GM18508 (cell line): ENCODE data around the gene MTHFD1L.
"Not testable (repeated sequence)": the region's sequence is repeated elsewhere in the genome, so short reads cannot be mapped to it uniquely, and the experiment has no call there.

Experiments used
- ATAC-seq: cut with Tn5 transposase; IDR thresholded peaks from one replicate; pipeline ENCODE4 v1.9.1; 2021; ENCODE audit warnings: moderate number of reproducible peaks; ENCODE audit not compliant: insufficient read depth, unreplicated experiment

Gene MTHFD1L

DNA sequence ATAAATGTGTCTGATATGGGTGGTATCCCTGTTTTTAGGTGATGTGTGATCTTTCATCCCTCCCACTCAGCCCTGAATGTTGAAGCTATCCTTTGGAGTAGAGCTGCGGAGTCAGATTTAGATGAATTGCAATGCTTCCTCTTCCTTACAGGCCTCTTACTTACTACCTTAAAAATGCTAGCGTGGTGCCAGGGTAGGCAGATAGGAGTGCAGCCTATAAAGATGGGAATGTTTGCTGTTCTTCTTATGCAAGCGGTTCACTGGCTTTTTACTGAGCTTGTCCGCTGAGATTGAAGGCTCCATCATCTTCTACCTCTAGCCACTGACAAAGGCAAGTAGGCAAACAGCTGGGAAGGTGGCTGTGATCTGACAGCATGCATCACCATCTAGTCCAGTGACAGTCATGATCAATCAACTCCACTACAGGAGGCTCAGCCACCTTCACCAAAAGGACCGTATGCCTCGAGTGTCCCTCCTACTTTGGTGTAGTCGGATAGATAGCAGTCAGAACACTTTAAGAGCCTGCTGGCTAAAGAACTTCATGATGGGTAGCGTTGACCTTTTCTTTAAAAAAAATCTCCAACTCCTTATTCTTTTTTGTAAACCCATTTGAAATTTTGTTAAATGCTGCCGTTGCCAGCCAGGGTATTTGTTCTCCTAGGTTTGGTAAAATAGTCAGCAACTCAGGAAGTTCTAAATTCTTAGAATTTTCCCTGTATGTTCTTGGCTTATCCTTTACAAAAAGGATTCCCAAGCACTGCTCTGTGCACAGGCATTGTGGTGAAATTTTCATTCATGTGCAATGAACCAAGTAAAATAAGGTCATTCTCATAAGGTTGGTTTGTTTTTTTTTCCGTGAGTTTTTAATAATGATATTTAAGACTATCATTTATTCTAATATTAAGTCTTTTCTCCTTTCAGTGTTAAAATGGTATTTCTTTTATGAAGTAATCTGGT lies 169.6 kb downstream of the MTHFD1L start:
- ATAC-seq: no peak

- not testable (repeated sequence) for ATAC-seq
Observed at GRCh38 chr6:151036211-151036721, 170.8 kb downstream of the MTHFD1L start.

DNA sequence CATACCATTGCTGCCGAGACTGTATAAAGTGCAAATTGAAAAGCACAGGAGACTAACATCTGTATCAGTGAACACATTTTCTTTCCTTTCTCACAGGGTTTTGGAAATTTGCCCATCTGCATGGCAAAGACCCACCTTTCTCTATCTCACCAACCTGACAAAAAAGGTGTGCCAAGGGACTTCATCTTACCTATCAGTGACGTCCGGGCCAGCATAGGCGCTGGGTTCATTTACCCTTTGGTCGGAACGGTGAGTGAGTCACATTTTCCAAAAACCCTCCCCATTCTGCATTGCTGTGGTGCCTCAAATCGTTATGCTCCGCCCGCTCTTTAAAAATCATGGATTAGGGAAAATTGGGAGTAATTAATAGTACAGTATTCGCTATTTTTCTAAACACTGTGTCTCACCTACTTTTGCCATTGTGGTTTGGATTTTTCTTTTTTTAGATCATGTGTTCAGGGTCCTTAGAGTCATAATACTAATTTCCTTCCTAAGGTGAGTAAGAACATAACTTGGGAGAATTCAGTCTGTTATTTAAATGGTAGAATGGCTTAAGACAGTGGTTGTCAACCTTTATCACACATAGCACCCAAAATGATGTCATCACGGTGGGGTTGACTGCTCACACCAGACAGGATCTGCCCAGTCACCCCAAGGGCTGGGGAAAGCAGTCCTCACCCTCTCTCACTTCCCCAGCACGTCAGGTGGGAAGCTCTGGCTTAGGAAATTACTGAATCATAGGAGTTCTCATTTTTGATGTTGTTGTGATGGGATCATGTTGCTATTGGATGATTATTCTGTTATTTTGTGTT lies 171.6 kb downstream of the MTHFD1L start:
- no peak for ATAC-seq

DNA sequence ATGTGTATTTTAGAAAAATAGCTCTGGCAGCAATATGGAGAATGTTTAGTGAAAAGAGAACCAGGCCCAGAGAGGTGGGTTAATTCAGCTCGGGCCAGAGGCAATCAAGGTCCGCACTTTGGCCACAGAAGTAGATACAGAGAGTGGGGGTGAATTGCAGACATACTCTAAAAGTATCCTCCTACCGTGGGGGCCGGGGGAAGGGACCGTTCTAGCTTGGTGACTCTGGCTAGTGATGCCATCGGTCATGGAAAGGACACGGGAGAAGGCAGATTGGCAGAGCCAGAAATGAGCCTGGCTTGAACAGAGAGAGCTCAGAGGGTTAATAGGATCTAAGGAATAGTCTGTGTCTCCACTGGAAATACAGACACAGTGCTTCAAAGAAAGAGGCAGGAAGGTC lies 173.1 kb downstream of the MTHFD1L start:
- no peak for ATAC-seq

DNA sequence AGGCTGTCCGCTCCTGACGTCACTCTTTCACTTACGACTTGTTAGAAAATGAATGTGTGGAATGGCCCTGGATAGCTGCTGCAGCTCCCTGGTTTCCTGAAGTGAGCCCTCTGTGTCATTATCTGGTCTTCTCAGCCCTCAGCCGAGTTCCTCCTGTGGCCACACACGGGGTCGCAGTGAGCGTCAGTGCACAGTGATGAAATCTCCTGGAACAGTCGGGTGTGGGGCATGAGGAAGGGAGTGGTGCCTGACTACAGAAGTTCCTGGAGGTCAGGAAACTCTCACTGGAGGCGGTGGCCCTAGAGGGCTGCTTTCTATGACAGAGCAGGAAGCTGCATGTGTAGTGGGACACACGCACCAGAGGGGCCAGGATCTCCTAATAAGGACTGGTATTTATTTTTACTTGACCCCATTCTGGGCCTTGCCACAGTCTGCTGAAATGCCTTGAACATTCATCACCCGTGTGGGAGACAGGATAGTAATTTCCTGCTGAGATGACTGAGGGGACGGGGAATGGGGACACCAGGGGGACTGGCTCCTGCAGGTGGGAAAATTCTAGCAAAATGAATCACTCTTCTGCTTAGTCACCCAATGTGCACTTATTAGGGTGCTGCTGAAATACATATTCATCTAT lies 175.5 kb downstream of the MTHFD1L start:
- not testable (repeated sequence) for ATAC-seq

GRCh38 chr6:151041686-151042085 lies 176.2 kb downstream of the MTHFD1L start:
- ATAC-seq: no peak

- not testable (repeated sequence) for ATAC-seq
Observed at GRCh38 chr6:151042911-151043330, 177.4 kb downstream of the MTHFD1L start.

GRCh38 chr6:151043944-151044343 lies 178.4 kb downstream of the MTHFD1L start:
- no peak for ATAC-seq

- ATAC-seq: no peak
Observed at GRCh38 chr6:151044465-151045441, 179.3 kb downstream of the MTHFD1L start.

- not testable (repeated sequence) for ATAC-seq
Observed at GRCh38 chr6:151045511-151046222, 180.2 kb downstream of the MTHFD1L start.

- ATAC-seq: no peak
Observed at GRCh38 chr6:151051164-151051563, 185.7 kb downstream of the MTHFD1L start.

GRCh38 chr6:151052021-151052646 lies 186.6 kb downstream of the MTHFD1L start:
- no peak for ATAC-seq

GRCh38 chr6:151054306-151054705 lies 188.8 kb downstream of the MTHFD1L start:
- no peak for ATAC-seq

- ATAC-seq: no peak
Observed at GRCh38 chr6:151056230-151056907, 190.9 kb downstream of the MTHFD1L start.

DNA sequence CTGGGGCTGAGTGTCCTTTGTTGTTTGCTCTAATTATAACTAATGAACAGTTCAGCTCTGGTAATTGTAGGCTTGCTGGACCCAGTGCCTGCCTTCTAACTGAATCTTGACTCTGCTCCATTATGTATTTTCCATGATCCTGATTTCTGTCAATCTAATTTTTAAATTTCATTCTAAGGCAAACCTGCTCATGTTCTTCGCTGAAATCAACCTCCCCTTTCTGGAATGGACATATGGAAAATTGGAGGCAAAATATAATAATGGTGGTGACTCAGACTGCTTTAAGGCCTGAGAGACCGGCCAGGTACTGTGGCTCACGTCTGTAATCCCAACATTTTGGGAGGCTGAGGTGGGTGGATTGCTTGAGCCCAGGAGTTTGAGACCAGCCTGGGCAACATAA lies 191.6 kb downstream of the MTHFD1L start:
- no peak for ATAC-seq

GRCh38 chr6:151058021-151058733 lies 192.7 kb downstream of the MTHFD1L start:
- no peak for ATAC-seq

DNA sequence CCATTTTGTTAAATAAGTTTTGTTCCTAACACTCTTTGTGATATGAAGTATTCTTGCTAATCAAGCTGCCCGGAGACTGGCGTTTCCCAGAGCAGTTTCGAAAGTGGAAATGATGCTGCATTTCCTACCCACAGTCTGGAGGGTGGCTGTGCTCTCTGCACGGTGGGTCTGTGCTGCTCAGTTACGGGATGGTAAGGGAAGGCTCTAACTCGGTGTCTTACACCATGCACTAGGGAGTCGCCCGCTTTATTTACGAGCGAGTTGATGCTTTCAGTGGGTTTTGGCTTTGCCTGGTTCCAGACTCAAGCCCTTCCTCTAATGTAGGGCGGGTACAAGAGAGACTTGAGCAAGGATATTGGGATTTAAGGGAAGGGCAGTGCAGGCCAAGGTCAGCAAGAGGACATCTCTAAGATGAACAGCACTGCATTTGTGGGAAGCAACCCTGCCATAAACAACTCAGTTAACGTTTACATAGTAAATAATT lies 194.2 kb downstream of the MTHFD1L start:
- no peak for ATAC-seq
